HepG2 (cell line): ENCODE measurements around the gene FGFR3. TPM values are rescaled to one million over a fixed set of nuclear protein-coding genes. Genes with fewer than 3 reads are reported as not detected.
A peak's percentile ranks its signal among the peaks of the same experiment; 100 is the strongest.

ENCODE experiments used
- AGO2 ChIP-seq: fragments of 200-400 bp; formaldehyde crosslinking; optimal IDR thresholded peaks from 2 replicates; pipeline ENCODE3; 2017; ENCODE audit warnings: mild to moderate bottlenecking, low read depth, low read length, moderate library complexity
- ASH2L ChIP-seq: fragments of 300-600, 200-600 bp; sonication (generic); IDR thresholded peaks from 2 replicates; pipeline ENCODE4 v1.7.0; 2017; ENCODE audit warnings: low read depth, mild to moderate bottlenecking, moderate library complexity, mixed read lengths, low read length; ENCODE audit not compliant: insufficient read length
- BCL6 ChIP-seq: IDR thresholded peaks from 2 replicates; pipeline ENCODE4 v1.6.1; 2016; ENCODE audit warnings: missing genetic modification reagents, missing compliant biosample characterization
- CEBPG ChIP-seq: IDR thresholded peaks from 2 replicates; pipeline ENCODE4 v1.6.1; 2016
- ESRRA ChIP-seq: sonication (generic); formaldehyde crosslinking; IDR thresholded peaks from 2 replicates; pipeline ENCODE4 v1.5.1; 2020; ENCODE audit warnings: mild to moderate bottlenecking, low read depth, missing genetic modification reagents
- KLF9 ChIP-seq: IDR thresholded peaks from 2 replicates; pipeline ENCODE4 v1.6.1; 2016; ENCODE audit warnings: low read depth
- MAZ ChIP-seq, 2 experiments: sonication (generic) in 1 of 2; formaldehyde crosslinking in 1 of 2; IDR thresholded peaks; 2 replicates each; pipeline versions ENCODE4 v1.5.0 to v1.6.1; 2012 to 2020; ENCODE audit warnings: low read depth in 2 of 2, mild to moderate bottlenecking in 2 of 2, borderline replicate concordance in 1 of 2, improper control_type of control experiment in 1 of 2, low read length in 1 of 2, missing genetic modification reagents in 1 of 2, moderate library complexity in 1 of 2
- PHF21A ChIP-seq: sonication (generic); formaldehyde crosslinking; IDR thresholded peaks from 2 replicates; pipeline ENCODE4 v1.5.0; 2020; ENCODE audit warnings: mild to moderate bottlenecking, missing genetic modification reagents
- SMC3 ChIP-seq: IDR thresholded peaks from 2 replicates; pipeline ENCODE4 v1.6.1; 2011; ENCODE audit warnings: low read length, improper control_type of control experiment
- SMYD3 ChIP-seq: sonication (generic); formaldehyde crosslinking; IDR thresholded peaks from 2 replicates; pipeline ENCODE4 v1.8.1; 2023; ENCODE audit warnings: mild to moderate bottlenecking, missing genetic modification reagents
- SNRNP70 ChIP-seq: fragments of 200-400 bp; formaldehyde crosslinking; IDR thresholded peaks from 2 replicates; pipeline ENCODE4 v1.6.1; 2017; ENCODE audit warnings: mild to moderate bottlenecking, low read depth, low read length, moderate library complexity
- ZNF17 ChIP-seq: sonication (generic); formaldehyde crosslinking; IDR thresholded peaks from 2 replicates; pipeline ENCODE4 v1.5.0; 2020; ENCODE audit warnings: mild to moderate bottlenecking, missing genetic modification reagents
- ZNF451 ChIP-seq: sonication (generic); formaldehyde crosslinking; IDR thresholded peaks from 2 replicates; pipeline ENCODE4 v1.5.0; 2020; ENCODE audit warnings: mild to moderate bottlenecking, missing genetic modification reagents
- ZNF549 ChIP-seq: sonication (generic); formaldehyde crosslinking; IDR thresholded peaks from 2 replicates; pipeline ENCODE4 v1.5.0; 2020; ENCODE audit warnings: missing genetic modification reagents
- ZNF614 ChIP-seq: IDR thresholded peaks from 2 replicates; pipeline ENCODE4 v1.6.1; 2018; ENCODE audit warnings: missing biosample characterization, missing genetic modification reagents, inconsistent platforms, borderline replicate concordance
- ZSCAN29 ChIP-seq: sonication (generic); formaldehyde crosslinking; conservative IDR thresholded peaks from 2 replicates; pipeline ENCODE4 v1.4.0; 2020; ENCODE audit warnings: mild to moderate bottlenecking, missing genetic modification reagents
- polyA plus RNA-seq, 8 experiments: library from polyadenylated mRNA; depleted of rRNA in 3 of 8; stranded (reverse) in 7 of 8; unstranded in 1 of 8; fragments of >200 nt; fragmentation: Illumina TruSeq in 4 of 8; extraction: Trizol in 4 of 8; gene quantifications; 2 replicates each; pipeline versions ENCODE4 v1.2.1 to v1.2.3, GENCODE V29; 2011 to 2016; ENCODE audit warnings: low read depth in 4 of 8, missing spikeins in 1 of 8, mixed read lengths in 1 of 8; ENCODE audit not compliant: insufficient read depth in 1 of 8
- total RNA-seq, 5 experiments: library from RNA; depleted of rRNA; stranded (reverse); fragments of >200 nt; fragmentation: Illumina TruSeq; extraction: Trizol; gene quantifications; 2 replicates each; pipeline ENCODE4 v1.2.3, GENCODE V29; 2016; ENCODE audit warnings: low read depth in 1 of 5
- TF ChIP-seq, protein P1 (sequence below): sonication (generic); formaldehyde crosslinking; conservative IDR thresholded peaks from 2 replicates; pipeline ENCODE4 v1.5.0; 2020; ENCODE audit warnings: missing genetic modification reagents
- TF ChIP-seq, protein P2 (sequence below), 2 experiments: IDR thresholded peaks; 2 replicates each; pipeline ENCODE4 v1.6.1; 2011 to 2012; ENCODE audit warnings: low read length in 2 of 2, borderline replicate concordance in 1 of 2, low read depth in 1 of 2, mild to moderate bottlenecking in 1 of 2, moderate library complexity in 1 of 2
- TF ChIP-seq, protein P3 (sequence below): sonication (generic); formaldehyde crosslinking; IDR thresholded peaks from 2 replicates; pipeline ENCODE4 v1.4.0; 2020; ENCODE audit warnings: missing genetic modification reagents, borderline replicate concordance

FGFR3 gene
- total and polyA plus RNA-seq, 2 of the 13 experiments (the other 11 are each of a cell fraction or from before 2014, with no cell fraction given): 103 to 109 TPM

DNA sequence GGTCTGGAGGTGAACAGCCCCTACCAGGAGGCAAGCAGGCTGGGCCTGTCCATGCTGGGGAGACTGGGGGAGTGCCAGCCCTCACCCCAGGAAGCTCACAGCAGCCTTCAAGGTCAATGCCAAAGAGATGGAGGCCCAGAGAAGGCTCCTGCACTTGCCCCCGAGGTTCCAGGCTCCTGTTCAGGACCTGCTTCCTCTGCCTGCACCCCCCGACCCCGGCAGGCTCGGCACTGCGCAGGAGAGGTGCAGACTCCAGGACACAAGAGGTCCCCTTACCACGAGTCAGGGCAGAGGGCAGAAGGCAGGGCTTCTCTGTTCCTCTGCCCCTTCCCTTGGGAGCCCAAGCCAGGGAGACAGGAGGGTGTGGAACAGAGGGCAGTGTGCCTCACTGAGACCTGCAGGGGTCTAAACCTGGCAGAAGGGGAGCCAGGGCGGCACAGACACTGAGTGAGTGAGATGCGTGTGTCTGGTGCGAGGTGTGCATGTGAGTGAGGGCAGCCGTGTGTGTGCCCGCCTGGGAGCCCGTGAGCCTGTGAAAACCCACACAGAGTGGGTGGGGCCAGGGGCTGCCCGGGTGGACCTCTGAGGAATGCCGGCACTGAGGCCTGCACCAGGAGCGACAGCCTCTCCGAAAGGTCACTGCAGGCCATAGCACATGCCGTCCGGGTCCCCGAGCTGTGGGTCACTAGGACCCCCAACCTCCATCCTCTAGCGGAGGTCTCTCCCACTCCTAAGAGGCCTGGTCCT is 30.7 kb upstream of the FGFR3 start (continued):
- peak; percentile 42; the same call in 1 of the 2 replicates for TF ChIP-seq PHF21A (CRISPR knock-in tag)
- TF ChIP-seq, protein P1, sequence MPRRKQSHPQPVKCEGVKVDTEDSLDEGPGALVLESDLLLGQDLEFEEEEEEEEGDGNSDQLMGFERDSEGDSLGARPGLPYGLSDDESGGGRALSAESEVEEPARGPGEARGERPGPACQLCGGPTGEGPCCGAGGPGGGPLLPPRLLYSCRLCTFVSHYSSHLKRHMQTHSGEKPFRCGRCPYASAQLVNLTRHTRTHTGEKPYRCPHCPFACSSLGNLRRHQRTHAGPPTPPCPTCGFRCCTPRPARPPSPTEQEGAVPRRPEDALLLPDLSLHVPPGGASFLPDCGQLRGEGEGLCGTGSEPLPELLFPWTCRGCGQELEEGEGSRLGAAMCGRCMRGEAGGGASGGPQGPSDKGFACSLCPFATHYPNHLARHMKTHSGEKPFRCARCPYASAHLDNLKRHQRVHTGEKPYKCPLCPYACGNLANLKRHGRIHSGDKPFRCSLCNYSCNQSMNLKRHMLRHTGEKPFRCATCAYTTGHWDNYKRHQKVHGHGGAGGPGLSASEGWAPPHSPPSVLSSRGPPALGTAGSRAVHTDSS (CRISPR knock-in tag): 0 out of 2 replicates have a peak, but pooled peaks have one; percentile 53
- TF ChIP-seq ASH2L: no peak
- TF ChIP-seq ZNF549 (CRISPR knock-in tag): no peak
- no peak for TF ChIP-seq MAZ (IDR thresholded peaks at IDR 0.05; ENCODE audit: borderline replicate concordance, low read depth, low read length)
- no peak for TF ChIP-seq MAZ (CRISPR knock-in tag; IDR thresholded peaks at IDR 0.05; ENCODE audit: low read depth)
- TF ChIP-seq CEBPG: no peak
- no peak for TF ChIP-seq ZNF614 (CRISPR knock-in tag)
- TF ChIP-seq KLF9 (CRISPR knock-in tag): no peak
- TF ChIP-seq, protein P2, sequence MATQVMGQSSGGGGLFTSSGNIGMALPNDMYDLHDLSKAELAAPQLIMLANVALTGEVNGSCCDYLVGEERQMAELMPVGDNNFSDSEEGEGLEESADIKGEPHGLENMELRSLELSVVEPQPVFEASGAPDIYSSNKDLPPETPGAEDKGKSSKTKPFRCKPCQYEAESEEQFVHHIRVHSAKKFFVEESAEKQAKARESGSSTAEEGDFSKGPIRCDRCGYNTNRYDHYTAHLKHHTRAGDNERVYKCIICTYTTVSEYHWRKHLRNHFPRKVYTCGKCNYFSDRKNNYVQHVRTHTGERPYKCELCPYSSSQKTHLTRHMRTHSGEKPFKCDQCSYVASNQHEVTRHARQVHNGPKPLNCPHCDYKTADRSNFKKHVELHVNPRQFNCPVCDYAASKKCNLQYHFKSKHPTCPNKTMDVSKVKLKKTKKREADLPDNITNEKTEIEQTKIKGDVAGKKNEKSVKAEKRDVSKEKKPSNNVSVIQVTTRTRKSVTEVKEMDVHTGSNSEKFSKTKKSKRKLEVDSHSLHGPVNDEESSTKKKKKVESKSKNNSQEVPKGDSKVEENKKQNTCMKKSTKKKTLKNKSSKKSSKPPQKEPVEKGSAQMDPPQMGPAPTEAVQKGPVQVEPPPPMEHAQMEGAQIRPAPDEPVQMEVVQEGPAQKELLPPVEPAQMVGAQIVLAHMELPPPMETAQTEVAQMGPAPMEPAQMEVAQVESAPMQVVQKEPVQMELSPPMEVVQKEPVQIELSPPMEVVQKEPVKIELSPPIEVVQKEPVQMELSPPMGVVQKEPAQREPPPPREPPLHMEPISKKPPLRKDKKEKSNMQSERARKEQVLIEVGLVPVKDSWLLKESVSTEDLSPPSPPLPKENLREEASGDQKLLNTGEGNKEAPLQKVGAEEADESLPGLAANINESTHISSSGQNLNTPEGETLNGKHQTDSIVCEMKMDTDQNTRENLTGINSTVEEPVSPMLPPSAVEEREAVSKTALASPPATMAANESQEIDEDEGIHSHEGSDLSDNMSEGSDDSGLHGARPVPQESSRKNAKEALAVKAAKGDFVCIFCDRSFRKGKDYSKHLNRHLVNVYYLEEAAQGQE (IDR thresholded peaks at IDR 0.05; ENCODE audit: borderline replicate concordance in 1 of 2, low read depth in 1 of 2, low read length in 2 of 2): no peak
- TF ChIP-seq ZSCAN29 (CRISPR knock-in tag): no peak
- no peak for TF ChIP-seq ZNF17 (CRISPR knock-in tag)
- no peak for TF ChIP-seq BCL6
- TF ChIP-seq, protein P3, sequence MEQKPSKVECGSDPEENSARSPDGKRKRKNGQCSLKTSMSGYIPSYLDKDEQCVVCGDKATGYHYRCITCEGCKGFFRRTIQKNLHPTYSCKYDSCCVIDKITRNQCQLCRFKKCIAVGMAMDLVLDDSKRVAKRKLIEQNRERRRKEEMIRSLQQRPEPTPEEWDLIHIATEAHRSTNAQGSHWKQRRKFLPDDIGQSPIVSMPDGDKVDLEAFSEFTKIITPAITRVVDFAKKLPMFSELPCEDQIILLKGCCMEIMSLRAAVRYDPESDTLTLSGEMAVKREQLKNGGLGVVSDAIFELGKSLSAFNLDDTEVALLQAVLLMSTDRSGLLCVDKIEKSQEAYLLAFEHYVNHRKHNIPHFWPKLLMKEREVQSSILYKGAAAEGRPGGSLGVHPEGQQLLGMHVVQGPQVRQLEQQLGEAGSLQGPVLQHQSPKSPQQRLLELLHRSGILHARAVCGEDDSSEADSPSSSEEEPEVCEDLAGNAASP: peak; percentile 55; the same call in 1 of the 2 replicates
- peak; percentile 74 for TF ChIP-seq AGO2
- TF ChIP-seq SMYD3: no peak
- TF ChIP-seq SMC3: no peak
- TF ChIP-seq ZNF451 (CRISPR knock-in tag): no peak
- TF ChIP-seq SNRNP70: no peak
- no peak for TF ChIP-seq ESRRA (CRISPR knock-in tag)
